ENCODE measurements around the gene NSF.

GRCh38 chr17:46792071-46792470 is 201.6 kb downstream of the NSF start:
- TF ChIP-seq CTCF (conservative IDR thresholded peaks at IDR 0.05 in 1 of 2, IDR thresholded peaks at IDR 0.05 in 1 of 2; ENCODE audit: low read depth in 1 of 2, low read length in 2 of 2) (no peak), EZH2 (IDR thresholded peaks at IDR 0.05; ENCODE audit: low read length, missing control alignments) (no peak)
